Neural progenitor cell (in vitro differentiated cells): ENCODE results near the gene UGT1A4. TPM values are rescaled to one million over a fixed set of nuclear protein-coding genes. Genes with fewer than 3 reads are reported as not detected.

Source experiments
- DNase-seq: peaks from one replicate; pipeline ENCODE4 v3.0.0-alpha.2; 2016; ENCODE audit warnings: low spot score
- H2AFZ ChIP-seq: fragments of 200-600 bp; sonication (generic); replicated peaks from 2 replicates; pipeline ENCODE4 v1.6.1; 2016; ENCODE audit warnings: antibody characterized with exemption
- H3F3A ChIP-seq: fragments of 200-600 bp; sonication (generic); 2 replicates; pipeline ENCODE4 v1.6.1; 2016; ENCODE audit warnings: antibody characterized with exemption, low read depth
- H3K27ac ChIP-seq: fragments of 200-600 bp; sonication (generic); 2 replicates; pipeline ENCODE4 v1.5.1; 2016; ENCODE audit warnings: mild to moderate bottlenecking
- H3K27me3 ChIP-seq: fragments of 200-600 bp; sonication (generic); 2 replicates; pipeline ENCODE4 v1.6.1; 2016; ENCODE audit warnings: mild to moderate bottlenecking, moderate library complexity
- H3K36me3 ChIP-seq: fragments of 200-600 bp; sonication (generic); 2 replicates; pipeline ENCODE4 v1.5.1; 2016
- H3K4me1 ChIP-seq: fragments of 200-600 bp; sonication (generic); 2 replicates; pipeline ENCODE4 v1.6.1; 2016; ENCODE audit warnings: mixed run types
- H3K4me2 ChIP-seq: fragments of 200-600 bp; sonication (generic); 2 replicates; pipeline ENCODE4 v1.6.1; 2016
- H3K4me3 ChIP-seq: fragments of 200-600 bp; sonication (generic); 2 replicates; pipeline ENCODE4 v1.5.1; 2016
- H3K79me2 ChIP-seq: fragments of 200-600 bp; sonication (generic); 2 replicates; pipeline ENCODE4 v1.6.1; 2016; ENCODE audit warnings: low read depth
- H3K9ac ChIP-seq: fragments of 200-600 bp; sonication (generic); 2 replicates; pipeline ENCODE4 v1.6.1; 2016
- H3K9me3 ChIP-seq: fragments of 200-600 bp; sonication (generic); 2 replicates; pipeline ENCODE4 v1.5.1; 2016; ENCODE audit warnings: low read depth
- H4K20me1 ChIP-seq: fragments of 200-600 bp; sonication (generic); 2 replicates; pipeline ENCODE4 v1.6.1; 2016; ENCODE audit warnings: low read depth
- H3K27ac Mint-ChIP-seq: 3 replicates; pipeline ENCODE4 v1.8.0; 2021; ENCODE audit warnings: mixed read lengths
- H3K27me3 Mint-ChIP-seq: 2 replicates; pipeline ENCODE4 v1.8.0; 2022; ENCODE audit warnings: low read depth, mild to moderate bottlenecking, inconsistent platforms, moderate library complexity, mixed read lengths; ENCODE audit not compliant: insufficient read depth
- H3K36me3 Mint-ChIP-seq: 3 replicates; pipeline ENCODE4 v1.8.0; 2021; ENCODE audit warnings: mixed read lengths
- H3K4me1 Mint-ChIP-seq: 3 replicates; pipeline ENCODE4 v1.8.0; 2021; ENCODE audit warnings: mixed read lengths
- H3K4me3 Mint-ChIP-seq: 3 replicates; pipeline ENCODE4 v1.8.0; 2021; ENCODE audit warnings: mild to moderate bottlenecking, moderate library complexity, mixed read lengths
- H3K9me3 Mint-ChIP-seq: 3 replicates; pipeline ENCODE4 v1.8.0; 2020; ENCODE audit warnings: mixed read lengths
- EZH2 ChIP-seq: fragments of 200-600 bp; sonication (generic); IDR thresholded peaks from 2 replicates; pipeline ENCODE4 v1.6.1; 2017; ENCODE audit warnings: antibody characterized with exemption, mild to moderate bottlenecking, moderate library complexity
- EZH2phosphoT487 ChIP-seq: fragments of 200-600 bp; sonication (generic); IDR thresholded peaks from 2 replicates; pipeline ENCODE4 v1.6.1; 2017; ENCODE audit warnings: antibody characterized with exemption
- total RNA-seq: library from RNA; depleted of rRNA; stranded (reverse); fragments of >200 nt; gene quantifications from 2 replicates; pipeline ENCODE4 v1.2.3, GENCODE V29; 2015; ENCODE audit warnings: low replicate concordance
- TF ChIP-seq, protein P1 (sequence below): fragments of 200-600 bp; sonication (generic); IDR thresholded peaks from 2 replicates; pipeline ENCODE4 v1.5.1; 2017; ENCODE audit warnings: antibody characterized with exemption, mild to moderate bottlenecking

Gene UGT1A4
- total RNA-seq, 1 donor from 2014 or later = not detected

DNA sequence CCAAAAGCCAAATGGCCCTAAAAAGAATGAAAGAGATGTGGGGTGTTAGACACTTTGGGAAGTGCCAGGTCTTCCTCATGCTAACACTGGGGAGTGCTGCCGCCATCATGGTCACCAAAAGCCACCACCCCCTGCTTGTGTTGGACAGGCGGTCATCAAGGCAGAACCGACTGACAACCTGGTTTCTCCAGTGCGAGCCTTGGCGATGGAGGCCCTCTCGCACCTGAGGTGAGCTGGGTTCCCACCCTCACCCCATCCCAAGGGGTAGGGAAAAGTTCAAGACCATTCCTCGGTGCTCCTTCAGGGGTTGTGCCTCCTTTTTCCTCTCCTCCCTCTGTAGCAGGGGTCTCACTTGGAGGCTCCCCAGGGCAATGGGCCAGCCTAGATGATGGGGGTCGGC lies 93.2 kb downstream of the UGT1A4 start:
- Histone ChIP-seq H3K79me2 (no peaks in the 10 kb centered on the region), H4K20me1 (no peaks in the 10 kb centered on the region), H3K4me2 (no peak overlapping the region), H3K4me3 (no peak overlapping the region), H3K36me3 (no peaks in the 10 kb centered on the region), H3K4me1 (no peaks in the 10 kb centered on the region), H3F3A (no peaks in the 10 kb centered on the region), H3K27ac (no peak overlapping the region), H3K9ac (no peak overlapping the region), H3K27me3 (no peaks in the 10 kb centered on the region), H2AFZ (no peak overlapping the region), H3K9me3 (no peaks in the 10 kb centered on the region)
- DNase-seq = no peak
- peaks cover 6% of the 10 kb centered on the region for H3K4me1 Mint-ChIP-seq
- no peak overlapping the region for H3K4me3 Mint-ChIP-seq
- no peaks in the 10 kb centered on the region for H3K27me3 Mint-ChIP-seq
- TF ChIP-seq, protein P1, sequence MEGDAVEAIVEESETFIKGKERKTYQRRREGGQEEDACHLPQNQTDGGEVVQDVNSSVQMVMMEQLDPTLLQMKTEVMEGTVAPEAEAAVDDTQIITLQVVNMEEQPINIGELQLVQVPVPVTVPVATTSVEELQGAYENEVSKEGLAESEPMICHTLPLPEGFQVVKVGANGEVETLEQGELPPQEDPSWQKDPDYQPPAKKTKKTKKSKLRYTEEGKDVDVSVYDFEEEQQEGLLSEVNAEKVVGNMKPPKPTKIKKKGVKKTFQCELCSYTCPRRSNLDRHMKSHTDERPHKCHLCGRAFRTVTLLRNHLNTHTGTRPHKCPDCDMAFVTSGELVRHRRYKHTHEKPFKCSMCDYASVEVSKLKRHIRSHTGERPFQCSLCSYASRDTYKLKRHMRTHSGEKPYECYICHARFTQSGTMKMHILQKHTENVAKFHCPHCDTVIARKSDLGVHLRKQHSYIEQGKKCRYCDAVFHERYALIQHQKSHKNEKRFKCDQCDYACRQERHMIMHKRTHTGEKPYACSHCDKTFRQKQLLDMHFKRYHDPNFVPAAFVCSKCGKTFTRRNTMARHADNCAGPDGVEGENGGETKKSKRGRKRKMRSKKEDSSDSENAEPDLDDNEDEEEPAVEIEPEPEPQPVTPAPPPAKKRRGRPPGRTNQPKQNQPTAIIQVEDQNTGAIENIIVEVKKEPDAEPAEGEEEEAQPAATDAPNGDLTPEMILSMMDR = no peak
- no peak for TF ChIP-seq EZH2
- H3K36me3 Mint-ChIP-seq = no peaks in the 10 kb centered on the region
- no peaks in the 10 kb centered on the region for H3K9me3 Mint-ChIP-seq
- no peak overlapping the region for H3K27ac Mint-ChIP-seq

DNA sequence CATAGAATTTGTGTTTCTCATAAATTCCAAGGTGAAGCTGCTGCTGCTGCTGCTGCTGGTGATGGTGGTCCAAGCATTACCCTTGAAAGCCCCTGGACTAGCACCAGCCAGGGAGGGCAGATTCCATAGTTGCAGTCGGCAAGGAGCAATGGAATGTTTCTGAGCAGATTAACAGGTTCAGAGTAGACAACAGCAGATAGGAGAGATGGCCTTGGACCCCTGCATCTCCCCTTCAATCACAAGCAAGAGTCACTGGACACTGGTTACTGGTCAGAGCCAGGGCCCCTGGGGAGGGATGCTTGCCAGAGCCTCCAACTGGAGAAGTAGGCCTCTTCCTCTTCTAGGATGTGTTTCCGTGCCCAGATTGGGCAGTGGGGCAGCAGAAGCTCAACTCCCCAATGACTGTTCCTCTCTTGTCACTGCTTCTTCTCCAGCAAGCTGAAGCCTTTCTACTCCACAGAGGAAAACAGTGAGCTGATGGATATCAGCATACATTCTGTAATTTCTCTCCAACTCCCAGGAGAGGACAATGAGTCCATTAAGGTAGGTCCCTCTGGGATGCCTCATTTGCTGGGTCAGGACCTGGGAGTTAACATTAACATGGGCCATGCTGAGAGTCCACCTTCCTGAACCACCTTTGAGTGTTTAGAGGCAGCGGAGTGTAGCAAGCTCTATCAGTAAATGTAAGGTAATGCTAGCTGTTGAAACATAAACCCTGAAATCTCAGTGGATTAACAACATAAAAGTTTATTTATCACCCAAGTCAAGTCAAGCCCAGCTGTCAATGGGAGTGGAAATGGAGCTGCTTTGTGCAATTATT lies 94.9 kb downstream of the UGT1A4 start:
- H3K4me2 ChIP-seq = no peak overlapping the region
- H3K27ac ChIP-seq = no peak overlapping the region
- no peaks in the 10 kb centered on the region for H3K79me2 ChIP-seq
- no peak overlapping the region for H3K27ac Mint-ChIP-seq
- H3K36me3 Mint-ChIP-seq = no peaks in the 10 kb centered on the region
- no peaks in the 10 kb centered on the region for H3K27me3 ChIP-seq
- H3K9ac ChIP-seq = no peak overlapping the region
- peaks cover 10% of the 10 kb centered on the region for H3K4me1 Mint-ChIP-seq
- no peaks in the 10 kb centered on the region for H3K4me1 ChIP-seq
- no peak for TF ChIP-seq EZH2
- no peaks in the 10 kb centered on the region for H3F3A ChIP-seq
- no peaks in the 10 kb centered on the region for H3K36me3 ChIP-seq
- H2AFZ ChIP-seq = no peak overlapping the region
- H4K20me1 ChIP-seq = no peaks in the 10 kb centered on the region
- no peak overlapping the region for H3K4me3 ChIP-seq
- H3K9me3 ChIP-seq = no peaks in the 10 kb centered on the region
- no peak overlapping the region for H3K4me3 Mint-ChIP-seq
- no peak for DNase-seq
- H3K27me3 Mint-ChIP-seq = peaks cover 4% of the 10 kb centered on the region
- no peaks in the 10 kb centered on the region for H3K9me3 Mint-ChIP-seq

DNA sequence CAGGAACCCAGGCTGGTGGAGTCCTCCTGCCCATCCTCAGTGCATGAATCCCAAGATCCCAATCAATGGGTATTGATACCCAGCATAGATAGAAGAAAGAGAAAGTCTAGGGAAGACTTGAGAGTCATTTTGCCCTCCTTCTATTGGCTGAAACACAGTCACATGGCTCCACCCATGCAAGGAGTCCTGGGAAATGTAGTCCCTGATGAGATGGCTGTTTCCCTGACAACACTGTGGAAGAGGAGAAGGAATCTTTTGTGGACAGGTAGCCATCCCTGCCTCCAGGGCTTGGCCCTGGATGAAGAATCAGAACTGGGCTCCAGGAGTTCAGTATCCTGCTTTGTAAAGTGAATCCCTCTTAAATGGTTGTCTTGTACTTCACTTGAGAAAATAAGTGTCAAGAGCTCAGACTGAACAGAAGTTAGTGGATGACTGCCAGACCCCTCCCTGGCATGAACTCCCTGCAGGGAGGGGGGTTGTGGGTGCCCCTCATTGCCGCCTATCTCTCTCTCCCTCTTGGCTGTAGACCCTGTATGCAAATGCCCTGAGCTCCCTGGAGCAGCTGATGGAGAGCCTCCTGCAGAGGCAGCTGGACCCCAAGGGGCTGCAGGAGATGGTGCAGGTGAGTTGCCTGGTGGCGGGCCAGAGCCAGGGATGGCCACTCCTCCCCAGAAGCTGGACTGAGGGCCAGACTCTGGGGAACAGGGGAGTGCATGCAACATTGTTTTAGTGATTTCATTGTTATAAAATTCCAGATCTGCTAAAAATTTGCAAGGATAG lies 95.7 kb downstream of the UGT1A4 start:
- DNase-seq = peak; percentile 20
- Mint-ChIP-seq H3K27ac (no peak overlapping the region), H3K36me3 (no peaks in the 10 kb centered on the region)

More for the DNA sequence above, 95.7 kb downstream of the UGT1A4 start:
- no peaks in the 10 kb centered on the region for H3K27me3 ChIP-seq
- H3K9me3 ChIP-seq = no peaks in the 10 kb centered on the region
- no peak overlapping the region for H3K4me3 ChIP-seq
- no peaks in the 10 kb centered on the region for H4K20me1 ChIP-seq
- no peak overlapping the region for H3K9ac ChIP-seq
- no peaks in the 10 kb centered on the region for H3F3A ChIP-seq
- H2AFZ ChIP-seq = no peak overlapping the region
- H3K4me1 Mint-ChIP-seq = peaks cover 10% of the 10 kb centered on the region
- no peaks in the 10 kb centered on the region for H3K4me1 ChIP-seq
- H3K36me3 ChIP-seq = no peaks in the 10 kb centered on the region
- TF ChIP-seq, protein P1 = no peak
- TF ChIP-seq EZH2 = no peak
- TF ChIP-seq EZH2phosphoT487 = no peak
- no peaks in the 10 kb centered on the region for H3K9me3 Mint-ChIP-seq
- H3K79me2 ChIP-seq = no peaks in the 10 kb centered on the region
- no peak overlapping the region for H3K4me3 Mint-ChIP-seq
- H3K27ac ChIP-seq = no peak overlapping the region
- H3K27me3 Mint-ChIP-seq = peaks cover 4% of the 10 kb centered on the region
- H3K4me2 ChIP-seq = no peak overlapping the region
